HL-60 (cell line): ENCODE results near the gene SPAG7.

Experiments used
- CTCF ChIP-seq: IDR thresholded peaks from one replicate; pipeline ENCODE4 v1.5.1; 2011; ENCODE audit warnings: low read length, control low read depth, inconsistent platforms; ENCODE audit not compliant: insufficient read depth
- GABPA ChIP-seq: IDR thresholded peaks from 2 replicates; pipeline ENCODE4 v1.6.1; 2012; ENCODE audit warnings: low read depth
- POLR2AphosphoS5 ChIP-seq: IDR thresholded peaks from 2 replicates; pipeline ENCODE4 v1.6.1; 2012; ENCODE audit warnings: low read depth
- REST ChIP-seq: IDR thresholded peaks from 2 replicates; pipeline ENCODE4 v1.6.1; 2012; ENCODE audit warnings: low read depth; ENCODE audit not compliant: insufficient replicate concordance
- SPI1 ChIP-seq: IDR thresholded peaks from 2 replicates; pipeline ENCODE4 v1.6.1; 2012; ENCODE audit warnings: low read depth, mild to moderate bottlenecking, borderline replicate concordance

DNA sequence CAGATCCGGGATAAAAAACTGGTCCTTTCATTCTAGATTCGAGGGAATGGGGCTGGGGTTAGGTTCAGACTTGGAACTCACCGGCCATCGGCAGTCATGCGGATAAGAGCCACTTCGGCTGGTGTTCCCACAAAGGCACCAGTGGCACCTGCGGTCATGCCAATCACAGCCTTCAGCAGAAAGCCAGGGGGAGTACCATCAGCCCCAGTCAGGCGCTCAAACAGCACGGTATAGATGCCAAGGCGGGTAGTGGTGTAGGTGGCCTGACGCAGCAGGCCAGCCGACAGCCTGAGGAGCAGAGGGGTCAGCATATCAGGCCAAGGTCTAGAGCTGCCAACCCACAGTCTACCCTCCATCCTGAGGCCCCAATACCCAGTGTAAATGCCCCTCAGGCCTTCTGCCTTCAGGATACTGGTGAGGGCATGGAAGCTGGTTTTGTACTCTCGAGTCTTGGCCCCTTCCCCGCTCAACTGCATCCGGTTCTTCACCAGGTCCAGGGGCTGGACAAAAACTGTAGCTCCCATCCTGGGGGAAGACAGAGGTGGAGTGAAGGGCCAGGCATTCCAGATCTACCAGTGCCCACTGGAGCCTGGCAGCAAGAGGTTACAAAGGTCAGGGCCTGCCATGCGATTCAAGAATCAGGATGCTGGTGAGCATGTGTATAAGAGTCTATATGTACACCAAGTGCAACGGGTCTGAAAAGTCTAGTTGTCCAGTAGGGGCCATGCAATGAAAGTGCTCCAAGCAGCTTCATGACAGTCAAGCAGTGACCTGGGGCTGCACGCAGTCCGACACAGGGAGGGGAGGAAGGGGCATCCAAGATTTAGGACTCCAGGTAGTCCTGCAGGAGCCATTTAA, 28.7 kb downstream of the SPAG7 start:
- no peak for TF ChIP-seq CTCF
- TF ChIP-seq POLR2AphosphoS5, result no peak
- TF ChIP-seq GABPA, result no peak
- TF ChIP-seq REST, result no peak
- no peak for TF ChIP-seq SPI1
